Measurements from ENCODE around the gene RNASEL. TPM values are rescaled to one million over a fixed set of nuclear protein-coding genes. Genes with fewer than 3 reads are reported as not detected.

The RNASEL gene
- total RNA-seq, 1 experiment from 2014 or later: 17.3 TPM

GRCh38 chr1:182616130-182617013 is 27.3 kb upstream of the RNASEL start:
- H3K4me1 ChIP-seq (ENCODE audit: low read length): peaks cover 50% of the 10 kb centered on the region
- DNase-seq: peak; percentile 85
- peak overlapping the region; percentile 76 for H3K27ac ChIP-seq (ENCODE audit: low read length)
- no peaks in the 10 kb centered on the region for H3K27me3 ChIP-seq (ENCODE audit: low read length)
- peak overlapping the region; percentile 70 for H3K9ac ChIP-seq (ENCODE audit: low read length)
- H3K9me3 ChIP-seq (ENCODE audit: low read length): no peaks in the 10 kb centered on the region
- H3K4me2 ChIP-seq (ENCODE audit: low read depth, low read length, poor library complexity, severe bottlenecking): peak overlapping the region; percentile 98
- H3K9me2 ChIP-seq (replicated peaks; ENCODE audit: insufficient read depth, low read length): no peaks in the 10 kb centered on the region
- H2AFZ ChIP-seq (ENCODE audit: low read length): peak overlapping the region; percentile 26; the same call in 1 of the 2 replicates
- no peaks in the 10 kb centered on the region for H4K20me1 ChIP-seq (ENCODE audit: insufficient read depth, low read depth, low read length)
- peak overlapping the region; percentile 67 for H3K4me3 ChIP-seq (ENCODE audit: low read length)
- H3K79me2 ChIP-seq (ENCODE audit: low read length): no peaks in the 10 kb centered on the region
- no peaks in the 10 kb centered on the region for H3K36me3 ChIP-seq (ENCODE audit: insufficient read depth, low read length)

GRCh38 chr1:182615468-182616129 is 26.5 kb upstream of the RNASEL start:
- H3K27me3 ChIP-seq (ENCODE audit: low read length): no peaks in the 10 kb centered on the region
- H3K4me3 ChIP-seq (ENCODE audit: low read length): peak overlapping the region; percentile 67
- H3K36me3 ChIP-seq (ENCODE audit: insufficient read depth, low read length): no peaks in the 10 kb centered on the region
- H3K9me3 ChIP-seq (ENCODE audit: low read length): no peaks in the 10 kb centered on the region
- no peaks in the 10 kb centered on the region for H3K9me2 ChIP-seq (replicated peaks; ENCODE audit: insufficient read depth, low read length)
- peak overlapping the region; percentile 98 for H3K4me2 ChIP-seq (ENCODE audit: low read depth, low read length, poor library complexity, severe bottlenecking)
- peak overlapping the region; percentile 76 for H3K27ac ChIP-seq (ENCODE audit: low read length)
- H3K4me1 ChIP-seq (ENCODE audit: low read length): peaks cover 46% of the 10 kb centered on the region
- peak overlapping the region; percentile 70 for H3K9ac ChIP-seq (ENCODE audit: low read length)
- no peaks in the 10 kb centered on the region for H4K20me1 ChIP-seq (ENCODE audit: insufficient read depth, low read depth, low read length)
- peak overlapping the region; percentile 76 for H2AFZ ChIP-seq (ENCODE audit: low read length)
- DNase-seq: peak; percentile 65
- no peaks in the 10 kb centered on the region for H3K79me2 ChIP-seq (ENCODE audit: low read length)

GRCh38 chr1:182614796-182615454 is 25.9 kb upstream of the RNASEL start:
- Histone ChIP-seq H3K36me3 (ENCODE audit: insufficient read depth, low read length) (no peaks in the 10 kb centered on the region), H3K9ac (ENCODE audit: low read length) (peak overlapping the region; percentile 70), H2AFZ (ENCODE audit: low read length) (peak overlapping the region; percentile 76), H3K9me3 (ENCODE audit: low read length) (no peaks in the 10 kb centered on the region), H3K9me2 (replicated peaks; ENCODE audit: insufficient read depth, low read length) (no peaks in the 10 kb centered on the region), H3K27me3 (ENCODE audit: low read length) (no peaks in the 10 kb centered on the region), H3K4me1 (ENCODE audit: low read length) (peaks cover 46% of the 10 kb centered on the region), H3K79me2 (ENCODE audit: low read length) (no peaks in the 10 kb centered on the region), H3K4me2 (ENCODE audit: low read depth, low read length, poor library complexity, severe bottlenecking) (peak overlapping the region; percentile 98), H3K27ac (ENCODE audit: low read length) (peak overlapping the region; percentile 76), H3K4me3 (ENCODE audit: low read length) (peak overlapping the region; percentile 67), H4K20me1 (ENCODE audit: insufficient read depth, low read depth, low read length) (no peaks in the 10 kb centered on the region)
- DNase-seq: peak; percentile 83

- no peaks in the 10 kb centered on the region for H3K27me3 ChIP-seq (ENCODE audit: low read length)
- H3K4me2 ChIP-seq (ENCODE audit: low read depth, low read length, poor library complexity, severe bottlenecking): no peak overlapping the region
- H3K9me3 ChIP-seq (ENCODE audit: low read length): no peaks in the 10 kb centered on the region
- no peak overlapping the region for H3K9ac ChIP-seq (ENCODE audit: low read length)
- no peak overlapping the region for H3K27ac ChIP-seq (ENCODE audit: low read length)
- no peak overlapping the region for H3K4me3 ChIP-seq (ENCODE audit: low read length)
- DNase-seq: no peak
- peaks cover 34% of the 10 kb centered on the region for H3K4me1 ChIP-seq (ENCODE audit: low read length)
- H2AFZ ChIP-seq (ENCODE audit: low read length): no peak overlapping the region
- H3K79me2 ChIP-seq (ENCODE audit: low read length): no peaks in the 10 kb centered on the region
- no peaks in the 10 kb centered on the region for H3K36me3 ChIP-seq (ENCODE audit: insufficient read depth, low read length)
- H4K20me1 ChIP-seq (ENCODE audit: insufficient read depth, low read depth, low read length): no peaks in the 10 kb centered on the region
- no peaks in the 10 kb centered on the region for H3K9me2 ChIP-seq (replicated peaks; ENCODE audit: insufficient read depth, low read length)
Observed at GRCh38 chr1:182611787-182612186, 22.7 kb upstream of the RNASEL start.

- no peaks in the 10 kb centered on the region for H3K27me3 ChIP-seq (ENCODE audit: low read length)
- H3K4me1 ChIP-seq (ENCODE audit: low read length): peaks cover 30% of the 10 kb centered on the region
- H3K9me2 ChIP-seq (replicated peaks; ENCODE audit: insufficient read depth, low read length): no peaks in the 10 kb centered on the region
- H3K9ac ChIP-seq (ENCODE audit: low read length): no peak overlapping the region
- H3K4me3 ChIP-seq (ENCODE audit: low read length): no peak overlapping the region
- no peak overlapping the region for H3K27ac ChIP-seq (ENCODE audit: low read length)
- no peaks in the 10 kb centered on the region for H3K9me3 ChIP-seq (ENCODE audit: low read length)
- H3K36me3 ChIP-seq (ENCODE audit: insufficient read depth, low read length): no peaks in the 10 kb centered on the region
- no peak overlapping the region for H2AFZ ChIP-seq (ENCODE audit: low read length)
- no peaks in the 10 kb centered on the region for H4K20me1 ChIP-seq (ENCODE audit: insufficient read depth, low read depth, low read length)
- no peak for DNase-seq
- H3K4me2 ChIP-seq (ENCODE audit: low read depth, low read length, poor library complexity, severe bottlenecking): no peak overlapping the region
- H3K79me2 ChIP-seq (ENCODE audit: low read length): no peaks in the 10 kb centered on the region
Observed at GRCh38 chr1:182611326-182611725, 22.3 kb upstream of the RNASEL start.

GRCh38 chr1:182610606-182611194 is 21.6 kb upstream of the RNASEL start:
- H3K4me2 ChIP-seq (ENCODE audit: low read depth, low read length, poor library complexity, severe bottlenecking): no peak overlapping the region
- no peaks in the 10 kb centered on the region for H4K20me1 ChIP-seq (ENCODE audit: insufficient read depth, low read depth, low read length)
- H3K9ac ChIP-seq (ENCODE audit: low read length): no peak overlapping the region
- no peak overlapping the region for H2AFZ ChIP-seq (ENCODE audit: low read length)
- H3K9me2 ChIP-seq (replicated peaks; ENCODE audit: insufficient read depth, low read length): no peaks in the 10 kb centered on the region
- no peak overlapping the region for H3K27ac ChIP-seq (ENCODE audit: low read length)
- H3K36me3 ChIP-seq (ENCODE audit: insufficient read depth, low read length): no peaks in the 10 kb centered on the region
- no peaks in the 10 kb centered on the region for H3K27me3 ChIP-seq (ENCODE audit: low read length)
- peaks cover 24% of the 10 kb centered on the region for H3K4me1 ChIP-seq (ENCODE audit: low read length)
- no peaks in the 10 kb centered on the region for H3K79me2 ChIP-seq (ENCODE audit: low read length)
- DNase-seq: no peak
- no peaks in the 10 kb centered on the region for H3K9me3 ChIP-seq (ENCODE audit: low read length)
- H3K4me3 ChIP-seq (ENCODE audit: low read length): no peak overlapping the region

- no peak for DNase-seq
- H3K36me3 ChIP-seq (ENCODE audit: insufficient read depth, low read length): no peaks in the 10 kb centered on the region
- H3K9ac ChIP-seq (ENCODE audit: low read length): no peak overlapping the region
- H3K4me2 ChIP-seq (ENCODE audit: low read depth, low read length, poor library complexity, severe bottlenecking): no peak overlapping the region
- H3K27ac ChIP-seq (ENCODE audit: low read length): no peak overlapping the region
- H2AFZ ChIP-seq (ENCODE audit: low read length): no peak overlapping the region
- no peaks in the 10 kb centered on the region; the same call in 1 of the 2 replicates for H3K79me2 ChIP-seq (ENCODE audit: low read length)
- H3K27me3 ChIP-seq (ENCODE audit: low read length): no peaks in the 10 kb centered on the region
- peaks cover under 1% of the 10 kb centered on the region for H4K20me1 ChIP-seq (ENCODE audit: insufficient read depth, low read depth, low read length)
- H3K4me1 ChIP-seq (ENCODE audit: low read length): peaks cover 17% of the 10 kb centered on the region
- H3K4me3 ChIP-seq (ENCODE audit: low read length): no peak overlapping the region
- H3K9me3 ChIP-seq (ENCODE audit: low read length): no peaks in the 10 kb centered on the region
- no peaks in the 10 kb centered on the region for H3K9me2 ChIP-seq (replicated peaks; ENCODE audit: insufficient read depth, low read length)
Observed at GRCh38 chr1:182608845-182609610, 20.0 kb upstream of the RNASEL start.
